HG03439 (cell line): Measurements from ENCODE around the gene ZIC5.

Experiments used
- ATAC-seq: cut with Tn5 transposase; IDR thresholded peaks from one replicate; pipeline ENCODE4 v1.9.1; 2021; ENCODE audit warnings: mild to moderate bottlenecking, moderate library complexity; ENCODE audit not compliant: unreplicated experiment

Gene ZIC5

DNA sequence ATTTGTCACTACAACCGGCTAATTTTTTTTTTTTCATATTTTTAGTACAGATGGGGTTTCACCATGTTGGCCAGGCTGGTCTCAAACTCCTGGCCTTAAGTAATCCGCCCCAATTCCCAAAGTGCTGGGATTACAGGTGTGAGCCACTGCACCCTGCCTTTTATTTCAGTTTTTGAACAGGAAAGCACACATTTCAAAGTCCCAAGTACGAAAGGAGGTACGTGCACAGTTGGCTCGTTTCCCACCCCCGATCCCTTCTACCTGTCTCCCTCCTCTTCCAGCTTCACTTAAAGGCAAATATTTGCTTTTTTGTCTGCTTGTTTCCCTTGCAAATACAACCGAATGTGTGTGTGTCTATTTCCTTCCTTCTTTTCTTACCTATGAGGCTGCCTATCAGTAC is 30.5 kb downstream of the ZIC5 start:
- no peak for ATAC-seq

DNA sequence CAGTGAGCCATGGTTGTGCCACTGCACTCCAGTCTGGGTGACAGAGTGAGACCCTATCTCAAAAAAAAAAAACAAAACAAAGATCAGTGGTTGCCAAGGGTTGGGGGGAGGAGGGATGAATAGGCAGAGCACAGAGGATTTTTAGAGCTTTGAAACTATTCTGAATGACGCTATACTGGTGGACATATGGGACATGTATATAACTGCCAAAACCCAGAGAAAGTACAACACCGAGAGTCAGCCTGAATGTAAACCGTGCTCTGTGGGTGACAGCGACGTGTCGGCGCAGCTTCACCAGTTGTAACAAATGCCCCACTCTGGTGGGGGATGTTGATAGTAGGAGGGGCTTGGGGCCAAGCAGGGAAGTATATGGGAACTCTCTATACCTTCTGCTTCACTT is 32.9 kb downstream of the ZIC5 start:
- no peak for ATAC-seq

DNA sequence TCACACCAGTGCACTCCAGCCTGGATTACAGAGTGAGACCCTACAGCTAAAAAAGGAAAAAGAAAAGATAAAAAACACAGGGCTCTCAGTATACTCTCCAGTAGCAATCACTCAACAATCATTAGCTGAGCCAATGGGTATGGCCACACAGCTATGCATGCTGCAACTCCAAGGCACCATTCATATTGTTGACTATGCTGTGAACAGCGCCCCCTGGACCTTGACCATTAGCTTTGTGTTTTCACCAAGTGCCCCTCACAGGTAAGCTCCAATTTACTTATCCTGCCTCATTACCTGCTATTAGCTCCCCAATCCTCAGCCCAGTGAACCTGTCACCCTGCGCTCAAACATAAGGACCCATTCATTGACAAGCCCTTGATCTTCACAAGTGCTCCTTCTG is 35.8 kb downstream of the ZIC5 start:
- no peak for ATAC-seq

DNA sequence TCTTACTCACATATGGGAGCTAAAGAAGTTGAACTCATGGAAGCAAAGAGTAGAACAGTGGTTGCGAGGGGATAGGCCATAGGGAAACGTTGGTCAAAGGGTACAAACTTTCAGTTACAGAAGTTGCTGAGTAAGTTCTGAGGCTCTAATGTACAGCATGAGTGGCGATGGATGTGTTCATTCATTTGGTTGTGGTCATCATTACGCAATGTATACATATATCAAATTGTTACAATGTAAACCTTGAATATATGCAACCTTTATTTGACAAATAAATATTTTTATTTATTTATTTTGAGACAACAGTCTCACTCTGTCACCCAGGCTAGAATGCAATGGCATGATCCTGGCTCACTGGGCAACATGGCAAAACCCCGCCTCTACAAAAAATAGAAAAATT is 38.7 kb downstream of the ZIC5 start:
- no peak for ATAC-seq

DNA sequence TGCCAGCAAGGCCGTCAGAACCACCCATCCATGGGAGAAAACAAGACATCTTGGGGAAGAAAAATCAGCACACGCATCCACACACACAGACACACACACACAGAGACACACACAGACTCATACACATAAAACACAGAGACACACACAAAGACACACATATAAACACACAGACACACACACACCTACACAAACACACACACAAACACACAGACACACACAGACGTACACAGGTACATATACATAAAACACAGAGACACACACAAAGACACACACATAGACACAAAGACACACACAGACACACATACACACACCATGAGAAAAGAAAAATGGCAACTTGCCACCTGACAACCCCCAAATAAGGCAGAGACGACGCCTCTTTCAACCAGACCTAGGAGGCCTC is 40.6 kb downstream of the ZIC5 start:
- ATAC-seq, result no peak

DNA sequence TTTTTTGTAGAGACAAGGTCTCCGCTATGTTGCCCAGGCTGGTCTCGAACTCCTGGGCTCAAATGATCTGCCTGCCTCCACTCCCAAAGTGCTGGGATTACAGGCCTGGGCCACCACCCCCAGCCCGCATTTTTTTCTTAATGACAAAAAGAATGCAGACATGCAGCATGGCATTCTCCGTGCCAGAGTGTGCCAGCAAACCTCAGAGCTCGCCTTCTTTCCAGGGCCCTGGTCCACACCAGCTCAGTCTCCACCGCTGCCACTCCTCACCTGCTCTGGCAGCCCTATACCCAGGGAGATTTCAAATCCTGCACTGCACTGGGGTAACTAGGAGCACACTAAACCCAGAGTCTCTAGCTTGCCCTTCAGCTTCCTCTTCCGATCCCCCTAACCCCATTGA is 41.7 kb downstream of the ZIC5 start:
- no peak for ATAC-seq

DNA sequence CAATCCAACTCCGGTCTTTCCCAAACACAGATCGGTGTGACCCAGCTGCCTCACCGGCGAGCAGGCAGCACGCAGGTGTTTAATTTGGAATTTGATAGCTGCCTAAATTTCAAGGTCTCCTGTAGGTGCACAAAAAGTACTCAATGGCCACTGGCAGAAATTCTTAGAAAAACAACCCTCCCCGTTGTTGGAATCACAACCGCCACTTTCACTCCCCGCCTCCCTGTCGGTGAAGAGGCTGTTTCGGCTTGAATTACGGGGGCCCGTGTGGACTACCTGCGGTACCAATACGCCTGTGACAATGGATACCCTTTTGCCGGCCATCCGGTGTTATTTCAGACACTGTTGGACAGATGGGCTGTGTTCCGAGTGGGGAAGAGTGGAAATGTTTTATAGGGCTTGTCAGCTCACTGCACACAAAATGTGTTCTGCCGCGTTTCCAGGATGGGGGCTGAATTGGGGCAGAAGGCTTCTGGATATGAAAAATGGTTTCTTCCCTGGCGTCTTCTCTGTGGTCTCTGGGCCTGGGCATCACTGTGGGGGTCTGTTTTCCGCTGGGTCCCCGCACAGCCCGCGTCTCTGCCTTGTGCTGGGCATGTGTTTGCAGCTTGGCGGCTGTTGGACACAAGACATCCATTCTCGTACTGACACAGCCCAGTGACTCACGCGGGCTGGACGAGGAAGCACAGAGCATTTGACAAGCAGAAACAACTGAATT is 45.4 kb downstream of the ZIC5 start:
- no peak for ATAC-seq

DNA sequence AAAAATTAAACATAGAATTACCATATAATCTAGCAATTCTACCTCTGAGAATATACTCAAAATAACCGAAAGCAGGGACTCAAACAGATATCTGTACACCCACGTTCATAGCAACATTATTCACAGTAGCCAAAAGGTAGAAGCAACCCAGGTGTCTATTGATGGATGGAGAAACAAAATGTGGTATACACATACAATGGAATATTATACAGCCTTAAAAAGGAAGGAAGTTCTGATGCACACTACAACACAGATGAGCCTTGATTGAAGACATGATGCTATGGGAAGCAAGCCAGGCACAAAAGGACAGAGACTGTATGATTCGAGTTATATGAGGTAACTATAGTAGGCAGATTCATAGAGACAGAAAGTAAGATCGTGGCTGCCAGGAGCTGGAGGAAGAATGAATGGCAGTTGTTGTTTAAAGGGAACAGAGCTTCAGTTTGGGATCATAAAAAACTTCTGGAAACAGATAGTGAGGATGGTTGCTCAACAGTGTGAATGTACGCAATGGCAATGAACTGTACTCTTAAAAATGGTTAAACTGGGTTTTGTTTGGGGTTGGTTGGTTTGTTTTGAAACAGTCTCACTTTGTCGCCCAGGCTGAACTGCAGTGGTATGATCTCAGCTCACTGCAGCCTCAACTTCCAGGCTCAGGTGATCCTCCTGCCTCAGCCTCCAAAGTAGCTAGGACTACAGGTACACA is 47.5 kb downstream of the ZIC5 start:
- no peak for ATAC-seq

DNA sequence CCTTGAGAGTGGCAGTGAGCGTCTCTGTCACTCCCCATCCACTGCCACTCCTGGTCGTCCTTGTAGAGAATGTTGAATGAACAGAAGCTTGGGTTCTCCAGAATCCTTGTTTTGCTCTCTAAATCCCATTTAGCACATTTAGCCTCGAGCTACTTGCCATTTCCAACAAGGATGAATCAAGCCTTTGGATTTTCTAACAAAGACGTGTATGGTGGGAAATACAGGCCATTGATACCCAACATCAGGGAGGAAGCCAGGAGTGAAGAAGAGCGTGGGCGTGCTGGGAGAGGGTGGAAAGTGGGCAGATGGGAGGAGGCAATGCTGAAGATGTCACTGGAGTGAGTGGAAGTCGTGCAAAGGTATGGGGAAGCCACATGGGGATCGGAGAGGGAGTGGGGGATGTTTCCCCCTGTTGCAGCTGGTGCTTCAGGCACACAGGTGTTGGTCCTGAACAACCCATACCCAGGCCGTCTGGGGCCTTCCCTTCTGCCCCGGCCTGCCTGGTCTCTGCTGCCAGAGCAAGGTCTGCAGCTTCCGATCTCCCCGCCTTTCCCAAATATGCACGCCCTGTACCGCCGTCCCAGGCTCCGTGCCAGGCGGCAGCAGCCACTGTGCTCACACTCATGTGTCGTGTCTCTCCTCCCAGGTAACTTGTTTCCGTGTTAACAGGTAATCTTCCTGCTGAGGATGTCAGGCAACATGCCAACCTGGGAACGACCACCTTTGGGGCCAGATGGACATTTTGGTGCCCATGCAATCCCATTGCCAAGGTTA is 48.7 kb downstream of the ZIC5 start:
- ATAC-seq, result no peak

DNA sequence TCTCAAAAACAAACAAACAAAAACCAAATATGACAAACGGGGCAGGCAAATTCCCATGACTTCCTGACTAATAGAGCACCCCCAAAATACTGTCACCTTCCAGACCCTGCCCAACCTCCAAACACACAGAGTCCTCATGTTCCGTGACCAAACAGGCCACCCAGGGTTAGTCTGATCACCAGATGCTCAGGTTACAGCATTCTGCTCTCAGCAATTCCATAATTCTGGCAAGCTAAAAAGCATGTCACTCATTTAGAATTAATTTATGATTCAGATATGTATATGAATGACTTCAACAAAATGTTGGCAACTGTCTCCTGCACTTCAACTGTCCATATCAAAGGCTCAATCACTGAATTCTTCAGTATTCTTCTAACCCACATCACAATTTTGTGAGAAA is 52.4 kb downstream of the ZIC5 start:
- ATAC-seq, result no peak

DNA sequence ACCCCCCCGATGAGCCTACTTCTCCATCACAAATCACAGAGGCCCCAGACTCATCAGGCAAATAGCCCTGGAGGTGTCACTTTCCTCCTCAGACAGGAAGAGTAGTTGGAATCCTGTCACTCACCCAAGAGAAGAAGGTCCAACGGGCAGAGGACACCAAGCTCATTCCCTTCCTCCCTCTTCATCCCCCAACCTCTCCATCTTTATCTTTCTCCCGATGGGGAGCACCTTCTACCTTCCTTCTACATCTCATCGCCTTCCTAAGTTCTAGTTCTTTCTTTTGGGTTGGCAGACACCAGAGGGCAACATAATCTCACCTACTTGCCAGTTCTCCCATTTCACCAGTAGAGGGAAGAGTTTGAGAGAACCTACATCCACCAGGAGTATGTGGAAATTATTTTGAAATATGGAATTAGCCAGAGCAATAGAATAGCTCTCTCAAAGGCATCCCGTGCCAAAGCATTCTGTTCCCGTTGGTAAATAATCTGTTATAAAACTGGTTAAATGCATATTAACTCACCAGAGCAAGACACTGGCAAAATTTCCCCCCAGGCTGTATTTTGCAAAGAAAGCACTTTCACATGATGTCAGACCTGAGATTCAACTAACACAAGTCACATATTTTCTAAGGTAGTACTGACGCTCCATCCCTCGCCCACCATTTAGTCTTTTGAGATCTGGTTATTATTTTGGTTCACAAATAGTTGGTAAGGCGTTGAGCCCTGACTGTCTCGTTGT is 55.0 kb downstream of the ZIC5 start:
- no peak for ATAC-seq

DNA sequence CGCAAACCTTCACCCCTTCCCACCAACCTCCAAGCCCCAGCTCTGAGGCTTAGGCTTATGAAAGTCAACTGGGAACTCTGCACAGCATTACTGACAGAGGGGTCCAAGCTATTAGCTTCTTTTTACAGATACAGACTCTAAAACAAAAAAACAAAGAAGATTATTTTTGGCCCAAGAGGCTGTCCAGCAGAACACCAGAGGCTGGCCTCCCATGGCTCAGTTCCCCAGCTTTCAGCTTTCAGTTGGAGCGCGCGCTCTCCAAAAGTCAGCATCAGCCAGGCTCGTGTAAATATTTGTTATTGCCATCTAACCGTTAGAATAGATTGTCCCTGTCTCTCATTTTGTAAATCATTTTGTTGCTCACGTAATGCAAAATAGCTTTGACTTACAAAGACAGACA is 58.4 kb downstream of the ZIC5 start:
- no peak for ATAC-seq
